Erythroblast (primary cell): ENCODE measurements around the gene DCUN1D3.

Experiments used
- GATA1 ChIP-seq: IDR thresholded peaks from 2 replicates; pipeline ENCODE4 v1.6.1; 2011; ENCODE audit warnings: low read depth, mild to moderate bottlenecking, control low read depth, low read length, moderate library complexity
- POLR2A ChIP-seq: IDR thresholded peaks from 2 replicates; pipeline ENCODE4 v1.6.1; 2011; ENCODE audit warnings: mild to moderate bottlenecking, low read length

- TF ChIP-seq POLR2A (no peak), GATA1 (no peak)
Observed at GRCh38 chr16:20916289-20916688, 16.1 kb upstream of the DCUN1D3 start.
